Activated T-cell treated with anti-CD3 and anti-CD28 coated beads, Interleukin-2, amount 50 U/mL, for 72 hours (primary cell): ENCODE data around the gene SLC26A3. TPM values are rescaled to one million over a fixed set of nuclear protein-coding genes. Genes with fewer than 3 reads are reported as not detected.

Source experiments
- ATAC-seq, 2 donors: fragments of 150-1000 bp; cut with Tn5 transposase; replicated peaks in 1 of 2; 2 replicates each; pipeline ENCODE4 v1.10.0; 2021; ENCODE audit warnings: moderate library complexity in 2 of 2, mild to moderate bottlenecking in 1 of 2
- DNase-seq, 2 donors: peaks; one replicate each; pipeline ENCODE4 v3.0.0; 2021 to 2022; ENCODE audit warnings: mixed read lengths in 1 of 2
- H3K27ac Mint-ChIP-seq: one replicate; pipeline ENCODE4 v1.8.0; 2022; ENCODE audit warnings: mild to moderate bottlenecking, moderate library complexity, mixed read lengths
- H3K27me3 Mint-ChIP-seq: one replicate; pipeline ENCODE4 v1.8.0; 2022; ENCODE audit warnings: low read depth, mixed read lengths
- H3K36me3 Mint-ChIP-seq, 2 donors: one replicate each; pipeline ENCODE4 v1.8.0; 2022; ENCODE audit warnings: mixed read lengths in 2 of 2, mild to moderate bottlenecking in 1 of 2; ENCODE audit not compliant: insufficient read depth in 2 of 2
- H3K4me1 Mint-ChIP-seq: one replicate; pipeline ENCODE4 v1.8.0; 2022; ENCODE audit warnings: low read depth, mixed read lengths
- H3K4me3 Mint-ChIP-seq, 2 donors: one replicate each; pipeline ENCODE4 v1.8.0; 2022; ENCODE audit warnings: mild to moderate bottlenecking in 2 of 2, mixed read lengths in 2 of 2, moderate library complexity in 2 of 2
- H3K9me3 Mint-ChIP-seq, 2 donors: one replicate each; pipeline ENCODE4 v1.8.0; 2022; ENCODE audit warnings: mixed read lengths in 2 of 2
- total RNA-seq, 2 donors: library from RNA; stranded (reverse); gene quantifications; one replicate each; pipeline ENCODE4 v1.2.3, GENCODE V29; 2022

Gene SLC26A3
- total RNA-seq, 2 donors from 2014 or later: not detected

DNA sequence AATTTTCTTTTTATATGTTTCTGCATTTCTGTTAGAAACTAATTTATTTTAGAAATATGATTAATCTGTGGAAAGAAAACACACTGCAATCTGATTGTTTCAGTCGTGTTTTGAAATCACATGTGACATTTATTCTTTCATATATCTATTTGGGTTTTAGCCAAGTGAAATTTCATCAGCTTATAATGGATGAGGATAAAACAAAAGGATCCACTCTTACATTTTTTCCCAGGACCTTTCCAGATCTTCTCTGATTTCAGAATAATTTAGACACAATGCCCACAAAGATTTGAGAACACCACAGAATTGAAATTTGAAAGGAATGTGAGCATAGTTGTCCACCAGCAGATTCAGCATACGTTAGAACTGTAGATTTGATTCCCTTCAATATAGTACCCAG, 30.0 kb downstream of the SLC26A3 start:
- H3K4me1 Mint-ChIP-seq: peaks cover 17% of the 10 kb centered on the region
- ATAC-seq (no peak), DNase-seq (no peak)
- H3K27ac Mint-ChIP-seq: no peak overlapping the region
- H3K27me3 Mint-ChIP-seq: no peaks in the 10 kb centered on the region
- H3K9me3 Mint-ChIP-seq: no peaks in the 10 kb centered on the region
- H3K36me3 Mint-ChIP-seq: no peaks in the 10 kb centered on the region
- H3K4me3 Mint-ChIP-seq: no peak overlapping the region

DNA sequence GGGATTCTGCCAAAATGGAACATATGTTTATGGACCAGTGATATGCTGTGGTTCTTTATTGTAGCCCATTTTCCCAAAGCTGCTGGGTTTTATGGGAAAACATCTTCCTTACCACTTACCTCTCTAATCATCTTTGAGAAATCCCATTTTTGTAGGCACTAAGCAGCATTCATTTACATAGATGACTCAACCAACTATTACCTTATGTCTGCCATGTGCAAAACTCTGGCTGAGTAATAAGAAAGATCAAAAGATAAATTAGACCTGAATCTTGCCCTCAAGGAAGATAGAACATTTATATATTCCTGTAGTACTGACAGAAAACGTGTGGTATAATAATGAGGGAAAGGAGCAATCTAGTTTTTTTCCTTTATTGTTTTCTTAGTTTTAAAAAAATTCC, 34.8 kb downstream of the SLC26A3 start:
- ATAC-seq (peak; percentile 31 to 39), DNase-seq (no peak)
- H3K36me3 Mint-ChIP-seq: no peaks in the 10 kb centered on the region
- H3K9me3 Mint-ChIP-seq: no peaks in the 10 kb centered on the region
- peaks cover 20% of the 10 kb centered on the region for H3K4me1 Mint-ChIP-seq
- no peak overlapping the region for H3K4me3 Mint-ChIP-seq
- no peak overlapping the region for H3K27ac Mint-ChIP-seq
- H3K27me3 Mint-ChIP-seq: no peaks in the 10 kb centered on the region

DNA sequence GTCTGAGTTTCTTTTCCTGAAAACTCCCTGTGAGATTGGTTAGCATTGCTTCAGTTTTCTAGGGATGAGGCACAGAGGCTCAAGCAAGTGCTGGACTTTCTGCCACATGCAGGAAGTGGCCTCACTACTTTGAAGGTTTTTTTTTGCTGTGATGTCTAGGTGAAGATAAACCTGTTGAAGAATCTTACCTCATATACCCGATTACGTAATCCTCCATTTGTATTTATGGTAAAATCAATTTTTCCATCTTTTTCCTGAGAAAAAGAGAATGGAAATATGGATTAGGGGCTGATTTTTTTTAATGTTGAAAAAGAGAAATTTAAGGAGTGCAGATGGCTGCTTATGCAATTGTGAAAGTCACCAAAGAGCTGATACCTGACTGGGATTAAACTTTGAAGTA, 35.6 kb downstream of the SLC26A3 start:
- H3K27ac Mint-ChIP-seq: no peak overlapping the region
- no peaks in the 10 kb centered on the region for H3K27me3 Mint-ChIP-seq
- ATAC-seq (no peak), DNase-seq (no peak)
- H3K4me3 Mint-ChIP-seq: no peak overlapping the region
- peaks cover 12% of the 10 kb centered on the region for H3K4me1 Mint-ChIP-seq
- no peaks in the 10 kb centered on the region for H3K36me3 Mint-ChIP-seq
- H3K9me3 Mint-ChIP-seq: no peaks in the 10 kb centered on the region

DNA sequence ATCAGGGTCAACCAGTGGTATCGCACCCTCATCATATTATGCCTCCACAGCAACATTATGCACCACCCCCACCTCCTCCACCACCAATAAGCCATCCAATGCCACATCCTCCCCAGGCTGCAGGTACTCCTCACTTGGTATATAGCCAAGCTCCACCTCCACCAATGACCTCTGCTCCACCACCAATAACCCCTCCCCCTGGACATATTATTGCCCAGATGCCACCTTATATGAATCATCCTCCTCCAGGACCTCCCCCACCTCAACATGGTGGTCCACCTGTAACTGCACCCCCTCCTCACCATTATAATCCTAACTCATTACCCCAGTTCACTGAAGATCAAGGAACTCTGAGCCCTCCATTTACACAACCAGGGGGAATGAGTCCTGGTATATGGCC, 44.4 kb downstream of the SLC26A3 start:
- ATAC-seq (no peak), DNase-seq (no peak)
- no peaks in the 10 kb centered on the region for H3K9me3 Mint-ChIP-seq
- no peak overlapping the region for H3K4me3 Mint-ChIP-seq
- H3K36me3 Mint-ChIP-seq: peaks cover 14 to 22% of the 10 kb centered on the region in 2 donors
- no peaks in the 10 kb centered on the region for H3K4me1 Mint-ChIP-seq
- H3K27ac Mint-ChIP-seq: no peak overlapping the region
- H3K27me3 Mint-ChIP-seq: no peaks in the 10 kb centered on the region

DNA sequence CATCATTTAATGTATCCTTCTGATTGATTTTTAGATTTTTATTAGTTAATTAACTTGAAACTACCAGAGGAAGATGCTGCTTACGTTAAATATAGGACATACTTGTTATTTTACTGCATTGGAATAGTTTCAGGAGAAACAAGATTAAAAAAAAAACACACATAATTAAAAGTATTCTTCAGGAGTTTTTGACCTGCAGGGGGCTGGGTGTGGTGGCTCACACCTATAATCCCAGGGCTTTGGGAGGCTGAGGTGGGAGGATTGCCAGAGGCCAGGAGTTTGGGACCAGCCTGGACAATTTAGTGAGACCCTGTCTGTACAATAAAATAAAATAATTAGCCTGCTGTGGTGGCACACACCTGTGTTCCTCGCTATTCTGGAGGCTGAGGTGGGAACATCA, 48.4 kb downstream of the SLC26A3 start:
- Mint-ChIP-seq H3K9me3 (no peaks in the 10 kb centered on the region), H3K27ac (peak overlapping the region; percentile 57), H3K4me3 (no peak overlapping the region), H3K4me1 (peaks cover 6% of the 10 kb centered on the region), H3K36me3 (peaks cover 20 to 42% of the 10 kb centered on the region in 2 donors), H3K27me3 (no peaks in the 10 kb centered on the region)
- DNase-seq (no peak), ATAC-seq (no peak)

DNA sequence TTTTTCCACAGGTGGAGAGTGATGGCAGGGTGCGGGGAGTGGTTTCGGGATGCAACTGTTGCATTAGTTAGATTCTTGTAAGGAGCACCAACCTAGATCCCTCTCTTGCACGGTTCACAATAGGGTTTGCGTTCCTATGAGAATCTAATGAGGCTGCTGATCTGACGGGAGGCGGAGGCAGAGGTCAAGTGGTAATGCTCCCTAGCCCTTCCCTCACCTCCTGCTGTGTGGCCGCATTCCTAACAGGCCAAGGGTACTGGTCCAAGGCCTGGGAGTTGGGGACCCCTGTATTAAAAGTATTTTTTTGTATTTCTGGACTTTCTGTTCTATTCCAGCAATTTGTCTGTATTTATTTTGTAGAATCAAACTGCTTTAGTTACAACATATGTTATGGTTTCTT, 51.9 kb downstream of the SLC26A3 start:
- no peak overlapping the region for H3K27ac Mint-ChIP-seq
- no peak overlapping the region for H3K4me3 Mint-ChIP-seq
- DNase-seq (no peak), ATAC-seq (no peak)
- H3K4me1 Mint-ChIP-seq: peaks cover 32% of the 10 kb centered on the region
- H3K27me3 Mint-ChIP-seq: no peaks in the 10 kb centered on the region
- H3K36me3 Mint-ChIP-seq: peaks cover 11 to 35% of the 10 kb centered on the region in 2 donors
- H3K9me3 Mint-ChIP-seq: no peaks in the 10 kb centered on the region

DNA sequence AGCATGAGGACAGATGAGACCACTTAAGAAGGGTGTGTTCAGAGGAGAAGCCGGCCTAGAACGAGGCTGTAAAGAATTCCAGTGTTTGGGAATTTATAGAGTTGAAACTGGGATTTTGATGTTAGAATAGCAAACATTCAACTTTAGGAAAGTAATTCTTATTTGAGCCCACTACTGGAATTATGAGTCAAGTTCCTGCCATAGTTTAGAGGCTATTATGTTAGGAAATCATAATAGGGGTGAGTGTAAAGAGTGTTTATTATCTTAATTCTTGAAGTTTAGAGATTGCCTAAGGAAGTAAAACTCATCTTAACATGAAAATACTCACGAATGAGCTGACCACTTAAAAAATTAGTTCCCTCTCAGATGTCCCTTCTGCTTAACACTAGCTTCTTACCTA, 57.0 kb downstream of the SLC26A3 start:
- Mint-ChIP-seq H3K4me3 (peak overlapping the region; percentile 96 to 97), H3K4me1 (peaks cover 52% of the 10 kb centered on the region), H3K9me3 (no peaks in the 10 kb centered on the region), H3K27me3 (no peaks in the 10 kb centered on the region), H3K27ac (peak overlapping the region; percentile 88), H3K36me3 (peaks cover 4 to 22% of the 10 kb centered on the region in 2 donors)
- ATAC-seq (no peak), DNase-seq (no peak)

DNA sequence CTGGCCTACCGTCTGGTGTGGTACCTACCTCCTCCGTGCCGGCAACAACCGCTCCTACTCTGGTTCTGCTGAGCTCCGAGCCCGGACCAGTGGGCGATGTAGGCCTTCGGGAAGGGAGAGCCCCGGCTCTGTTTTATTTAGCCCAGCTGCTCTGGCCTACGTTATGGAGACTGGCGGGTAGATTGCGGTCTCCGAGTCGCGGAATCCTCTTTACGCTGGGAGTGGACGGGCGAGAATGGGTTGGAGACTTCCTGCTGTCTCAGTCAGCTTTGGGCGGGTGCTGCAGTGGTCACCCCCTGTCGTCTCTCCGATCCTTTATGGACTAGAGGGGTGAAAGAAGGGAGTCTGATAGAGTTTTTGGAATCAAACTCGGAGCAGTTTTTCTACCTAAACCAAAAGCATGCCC, 58.7 kb downstream of the SLC26A3 start:
- DNase-seq (no peak), ATAC-seq (peak; percentile 42 to 44)
- H3K27me3 Mint-ChIP-seq: no peaks in the 10 kb centered on the region
- peaks cover 2 to 13% of the 10 kb centered on the region in 2 donors for H3K36me3 Mint-ChIP-seq
- peak overlapping the region; percentile 88 for H3K27ac Mint-ChIP-seq
- peaks cover 52% of the 10 kb centered on the region for H3K4me1 Mint-ChIP-seq
- no peaks in the 10 kb centered on the region for H3K9me3 Mint-ChIP-seq
- H3K4me3 Mint-ChIP-seq: peak overlapping the region; percentile 96 to 97

DNA sequence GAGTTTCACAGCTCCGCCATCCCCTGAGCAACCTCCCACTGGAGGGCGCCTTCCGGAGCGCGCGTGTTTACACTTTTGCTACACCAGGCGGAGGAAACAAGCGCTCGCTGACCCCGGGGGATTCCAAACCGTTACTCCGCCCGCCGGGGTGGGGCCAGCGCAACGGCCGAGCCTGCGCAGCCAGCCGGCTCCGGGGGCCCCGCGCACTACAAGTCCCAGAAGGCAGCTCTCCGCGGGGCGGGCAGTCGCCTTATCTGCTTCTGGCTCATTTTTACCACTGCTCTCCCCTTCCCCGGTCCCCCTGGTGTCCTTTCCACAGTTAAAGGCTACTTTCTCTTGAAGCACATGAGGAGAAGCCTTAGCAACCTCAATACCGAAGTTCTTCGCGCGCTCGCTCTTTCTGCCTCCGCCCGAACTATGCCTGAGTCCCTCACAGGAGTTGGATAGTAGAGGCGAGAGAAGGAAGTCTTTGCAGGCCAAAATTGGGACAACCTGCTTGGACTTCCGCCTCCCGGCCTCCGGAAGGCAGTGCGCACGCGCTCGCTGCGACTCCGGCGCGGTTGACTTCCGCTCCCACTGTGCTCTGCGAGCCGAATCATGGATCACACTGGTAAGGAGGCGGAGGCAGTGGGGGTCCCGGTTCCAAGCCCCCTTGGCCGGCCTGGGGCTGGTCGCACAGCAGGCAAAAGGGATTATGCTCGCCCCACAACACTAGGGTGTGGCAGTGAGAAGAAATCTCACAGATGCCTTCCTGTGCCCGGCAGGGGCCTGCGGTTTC, 59.3 kb downstream of the SLC26A3 start, which contains the start of gene CBLL1:
Gene CBLL1, plus strand, starts transcription at position 576 of the 778 bp plus-strand sequence. Its CDS starts 22 bp downstream, at position 598.
- H3K27me3 Mint-ChIP-seq: no peaks in the 10 kb centered on the region
- ATAC-seq (peak; percentile 93 to 95), DNase-seq (peak; percentile 98 to 99)
- peaks cover 51% of the 10 kb centered on the region for H3K4me1 Mint-ChIP-seq
- H3K4me3 Mint-ChIP-seq: peak within 1 kb of the TSS; percentile 96 to 97
- no peaks in the 10 kb centered on the region for H3K9me3 Mint-ChIP-seq
- H3K36me3 Mint-ChIP-seq: peaks cover 2 to 10% of the 10 kb centered on the region in 2 donors
- peak within 1 kb of the TSS; percentile 99 for H3K27ac Mint-ChIP-seq

DNA sequence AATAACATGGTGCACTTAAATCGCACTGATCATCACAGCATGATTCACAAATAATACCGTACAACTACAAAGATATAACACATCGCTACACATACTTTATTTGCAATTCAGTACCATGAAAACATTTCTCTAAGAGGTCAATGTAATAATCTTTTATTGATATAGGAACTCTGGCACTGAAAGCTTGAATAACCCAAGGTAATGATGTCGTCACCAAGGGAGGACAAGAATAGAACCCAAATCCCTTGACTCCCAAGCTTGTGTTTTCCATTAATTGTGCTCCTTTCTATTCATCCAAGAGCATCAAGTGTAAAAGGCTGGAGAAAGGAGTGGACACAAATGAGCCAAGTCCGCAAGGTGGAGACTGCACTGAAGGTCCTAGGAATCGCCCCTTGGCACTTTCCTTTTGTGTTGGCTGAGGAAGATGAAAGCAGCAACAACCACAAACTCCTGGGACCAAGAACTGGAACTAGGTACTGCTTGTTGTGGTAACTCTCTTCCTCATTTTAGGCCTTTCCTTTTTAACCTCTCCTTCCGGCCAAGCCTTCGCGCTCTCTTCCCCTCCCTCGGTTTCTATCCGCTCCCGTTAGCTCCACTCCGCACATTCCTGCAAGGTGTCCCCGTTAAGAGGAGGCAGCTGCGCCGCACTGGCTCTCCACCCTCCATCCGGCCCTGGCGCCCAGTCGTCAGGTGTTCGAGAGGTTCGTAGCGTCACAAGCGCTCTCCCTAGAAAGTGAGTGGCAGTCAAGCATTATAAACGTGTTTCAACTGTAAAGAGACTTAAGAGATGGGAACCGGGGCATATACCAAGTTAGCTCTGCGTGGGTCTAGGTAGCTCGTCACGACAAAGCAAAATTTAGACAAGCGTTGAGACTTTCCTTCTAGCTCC, 60.1 kb downstream of the SLC26A3 start:
- peak; percentile 28 to 41 for ATAC-seq
- H3K4me1 Mint-ChIP-seq: peaks cover 43% of the 10 kb centered on the region

DNA sequence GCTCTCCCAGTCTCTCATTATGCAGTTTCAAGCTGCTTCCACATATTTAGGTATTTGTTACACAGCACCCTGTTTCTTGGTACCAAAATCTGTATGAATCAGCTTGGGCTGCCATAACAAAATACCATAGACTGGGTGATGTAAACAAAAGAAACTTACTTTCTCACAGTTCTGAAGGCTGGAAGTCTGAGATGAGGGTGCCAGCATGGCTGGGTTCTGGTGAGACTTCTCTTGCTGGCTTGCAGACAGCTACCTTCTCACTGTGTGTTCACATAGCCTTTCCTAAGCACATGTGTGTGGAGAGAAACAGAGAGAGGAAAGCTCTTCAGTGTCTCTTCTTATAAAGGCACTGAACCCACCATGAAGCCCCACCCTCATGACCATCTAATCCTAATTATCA, 74.7 kb downstream of the SLC26A3 start:
- no peaks in the 10 kb centered on the region for H3K36me3 Mint-ChIP-seq

More for the DNA sequence above, 60.1 kb downstream of the SLC26A3 start:
- H3K36me3 Mint-ChIP-seq: peaks cover 2 to 8% of the 10 kb centered on the region in 2 donors
- peak overlapping the region; percentile 99 for H3K27ac Mint-ChIP-seq
- no peak for DNase-seq
- peak overlapping the region; percentile 96 to 97 for H3K4me3 Mint-ChIP-seq
- H3K27me3 Mint-ChIP-seq: no peaks in the 10 kb centered on the region
- H3K9me3 Mint-ChIP-seq: no peaks in the 10 kb centered on the region

DNA sequence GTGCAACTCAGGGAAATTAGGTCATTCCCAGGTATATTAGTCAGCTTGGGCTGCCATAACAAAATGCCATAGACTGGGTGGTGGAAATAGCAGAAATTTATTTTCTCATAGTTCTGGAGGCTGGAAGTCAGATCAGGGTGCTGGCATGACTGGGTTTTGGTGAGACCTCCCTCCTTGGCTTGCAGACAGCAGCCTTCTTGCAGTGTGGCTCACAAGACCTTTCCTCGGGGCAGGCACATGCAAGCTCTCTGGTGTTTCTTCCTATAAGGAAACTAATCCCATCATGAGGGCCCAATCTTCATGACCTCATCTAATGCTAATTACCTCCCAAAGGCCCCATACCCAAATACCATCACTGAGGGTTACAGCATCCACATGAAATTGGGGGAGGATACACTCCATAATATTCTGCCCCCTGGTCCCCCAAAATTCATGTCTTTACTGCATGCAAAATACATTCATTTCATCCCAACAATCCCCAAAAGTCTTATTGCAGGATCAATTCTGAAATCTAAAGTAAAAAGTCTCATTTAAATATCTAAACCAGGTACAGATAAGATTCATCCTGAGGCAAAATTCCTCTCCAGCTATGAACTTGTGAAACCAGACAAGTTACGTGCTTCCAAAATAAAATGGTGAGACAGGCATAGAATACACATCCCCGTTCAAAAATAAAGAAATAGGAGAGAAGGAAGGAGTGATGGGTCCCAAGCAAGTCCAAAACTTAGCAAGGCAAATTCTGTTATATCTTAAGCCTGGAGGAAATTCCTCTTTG, 76.5 kb downstream of the SLC26A3 start:
- ATAC-seq: no peak
- Mint-ChIP-seq H3K27ac (no peak overlapping the region), H3K27me3 (peaks cover 25% of the 10 kb centered on the region), H3K4me1 (no peaks in the 10 kb centered on the region), H3K4me3 (no peak overlapping the region), H3K9me3 (no peaks in the 10 kb centered on the region), H3K36me3 (no peaks in the 10 kb centered on the region)
- DNase-seq: no peak

More for the DNA sequence above, 74.7 kb downstream of the SLC26A3 start:
- Mint-ChIP-seq H3K4me1 (no peaks in the 10 kb centered on the region), H3K9me3 (peaks cover 0 to 2% of the 10 kb centered on the region in 2 donors), H3K27me3 (peaks cover 25% of the 10 kb centered on the region), H3K27ac (peak overlapping the region; percentile 58), H3K4me3 (no peak overlapping the region)
- DNase-seq: no peak
- peak in 1 of 2 donors; percentile 9 for ATAC-seq
